Measurements from ENCODE around the gene ENTPD6.

ENTPD6 gene

GRCh38 chr20:25197183-25197869 is 1.8 kb downstream of the ENTPD6 start:
- peaks cover 2% of the 10 kb centered on the region for H3K36me3 Mint-ChIP-seq (ENCODE audit: low read depth)
- peak overlapping the region; percentile 91 for H3K4me3 Mint-ChIP-seq
- H3K27ac Mint-ChIP-seq: peak overlapping the region; percentile 33
- peaks cover 21% of the 10 kb centered on the region for H3K4me1 Mint-ChIP-seq (ENCODE audit: low read depth)
- no peaks in the 10 kb centered on the region for H3K9me3 Mint-ChIP-seq
- H3K27me3 Mint-ChIP-seq (ENCODE audit: low read depth): no peaks in the 10 kb centered on the region

GRCh38 chr20:25197870-25198190 is 2.3 kb downstream of the ENTPD6 start:
- Mint-ChIP-seq H3K27ac (peak overlapping the region; percentile 33), H3K27me3 (ENCODE audit: low read depth) (no peaks in the 10 kb centered on the region), H3K4me1 (ENCODE audit: low read depth) (peaks cover 21% of the 10 kb centered on the region), H3K36me3 (ENCODE audit: low read depth) (peaks cover 2% of the 10 kb centered on the region), H3K9me3 (no peaks in the 10 kb centered on the region), H3K4me3 (peak overlapping the region; percentile 91)

GRCh38 chr20:25198663-25199383 is 3.3 kb downstream of the ENTPD6 start:
- Mint-ChIP-seq H3K27me3 (ENCODE audit: low read depth) (no peaks in the 10 kb centered on the region), H3K4me3 (no peak overlapping the region), H3K36me3 (ENCODE audit: low read depth) (peaks cover 2% of the 10 kb centered on the region), H3K4me1 (ENCODE audit: low read depth) (peaks cover 21% of the 10 kb centered on the region), H3K27ac (no peak overlapping the region), H3K9me3 (no peaks in the 10 kb centered on the region)

GRCh38 chr20:25199473-25200260 is 4.2 kb downstream of the ENTPD6 start:
- Mint-ChIP-seq H3K4me3 (no peak overlapping the region), H3K9me3 (no peaks in the 10 kb centered on the region), H3K36me3 (ENCODE audit: low read depth) (peaks cover 2% of the 10 kb centered on the region), H3K27me3 (ENCODE audit: low read depth) (no peaks in the 10 kb centered on the region), H3K4me1 (ENCODE audit: low read depth) (peaks cover 21% of the 10 kb centered on the region), H3K27ac (no peak overlapping the region)

- no peak overlapping the region for H3K27ac Mint-ChIP-seq
- no peaks in the 10 kb centered on the region for H3K27me3 Mint-ChIP-seq (ENCODE audit: low read depth)
- H3K4me3 Mint-ChIP-seq: no peak overlapping the region
- no peaks in the 10 kb centered on the region for H3K9me3 Mint-ChIP-seq
- no peaks in the 10 kb centered on the region for H3K36me3 Mint-ChIP-seq (ENCODE audit: low read depth)
- H3K4me1 Mint-ChIP-seq (ENCODE audit: low read depth): peaks cover 3% of the 10 kb centered on the region
Measured at GRCh38 chr20:25203089-25203488, 7.6 kb downstream of the ENTPD6 start.

- peaks cover 3% of the 10 kb centered on the region for H3K4me1 Mint-ChIP-seq (ENCODE audit: low read depth)
- H3K36me3 Mint-ChIP-seq (ENCODE audit: low read depth): no peaks in the 10 kb centered on the region
- no peak overlapping the region for H3K4me3 Mint-ChIP-seq
- H3K27ac Mint-ChIP-seq: no peak overlapping the region
- no peaks in the 10 kb centered on the region for H3K9me3 Mint-ChIP-seq
- H3K27me3 Mint-ChIP-seq (ENCODE audit: low read depth): no peaks in the 10 kb centered on the region
Measured at GRCh38 chr20:25203871-25204320, 8.4 kb downstream of the ENTPD6 start.

GRCh38 chr20:25204550-25205276 is 9.2 kb downstream of the ENTPD6 start:
- H3K4me3 Mint-ChIP-seq: no peak overlapping the region
- no peaks in the 10 kb centered on the region for H3K36me3 Mint-ChIP-seq (ENCODE audit: low read depth)
- H3K4me1 Mint-ChIP-seq (ENCODE audit: low read depth): peaks cover 3% of the 10 kb centered on the region
- no peak overlapping the region for H3K27ac Mint-ChIP-seq
- H3K27me3 Mint-ChIP-seq (ENCODE audit: low read depth): no peaks in the 10 kb centered on the region
- H3K9me3 Mint-ChIP-seq: no peaks in the 10 kb centered on the region

- Mint-ChIP-seq H3K9me3 (no peaks in the 10 kb centered on the region), H3K27me3 (ENCODE audit: low read depth) (no peaks in the 10 kb centered on the region), H3K4me3 (no peak overlapping the region), H3K4me1 (ENCODE audit: low read depth) (no peaks in the 10 kb centered on the region), H3K36me3 (ENCODE audit: low read depth) (no peaks in the 10 kb centered on the region), H3K27ac (no peak overlapping the region)
Measured at GRCh38 chr20:25205277-25206062, 10.0 kb downstream of the ENTPD6 start.

GRCh38 chr20:25206063-25206403 is 10.5 kb downstream of the ENTPD6 start:
- Mint-ChIP-seq H3K36me3 (ENCODE audit: low read depth) (no peaks in the 10 kb centered on the region), H3K4me3 (no peak overlapping the region), H3K27me3 (ENCODE audit: low read depth) (no peaks in the 10 kb centered on the region), H3K9me3 (no peaks in the 10 kb centered on the region), H3K27ac (no peak overlapping the region), H3K4me1 (ENCODE audit: low read depth) (no peaks in the 10 kb centered on the region)

GRCh38 chr20:25206548-25206947 is 11.0 kb downstream of the ENTPD6 start:
- no peaks in the 10 kb centered on the region for H3K36me3 Mint-ChIP-seq (ENCODE audit: low read depth)
- H3K4me1 Mint-ChIP-seq (ENCODE audit: low read depth): no peaks in the 10 kb centered on the region
- H3K4me3 Mint-ChIP-seq: no peak overlapping the region
- H3K27me3 Mint-ChIP-seq (ENCODE audit: low read depth): no peaks in the 10 kb centered on the region
- no peak overlapping the region for H3K27ac Mint-ChIP-seq
- H3K9me3 Mint-ChIP-seq: no peaks in the 10 kb centered on the region

GRCh38 chr20:25207149-25207959 is 11.8 kb downstream of the ENTPD6 start:
- Mint-ChIP-seq H3K36me3 (ENCODE audit: low read depth) (no peaks in the 10 kb centered on the region), H3K4me3 (no peak overlapping the region), H3K27me3 (ENCODE audit: low read depth) (no peaks in the 10 kb centered on the region), H3K4me1 (ENCODE audit: low read depth) (no peaks in the 10 kb centered on the region), H3K9me3 (no peaks in the 10 kb centered on the region), H3K27ac (no peak overlapping the region)

GRCh38 chr20:25207960-25208534 is 12.5 kb downstream of the ENTPD6 start:
- no peaks in the 10 kb centered on the region for H3K4me1 Mint-ChIP-seq (ENCODE audit: low read depth)
- no peak overlapping the region for H3K27ac Mint-ChIP-seq
- no peaks in the 10 kb centered on the region for H3K9me3 Mint-ChIP-seq

GRCh38 chr20:25209400-25209799 is 13.9 kb downstream of the ENTPD6 start:
- H3K4me3 Mint-ChIP-seq: no peak overlapping the region
- H3K27ac Mint-ChIP-seq: no peak overlapping the region
- H3K9me3 Mint-ChIP-seq: no peaks in the 10 kb centered on the region
- no peaks in the 10 kb centered on the region for H3K4me1 Mint-ChIP-seq (ENCODE audit: low read depth)
- H3K27me3 Mint-ChIP-seq (ENCODE audit: low read depth): no peaks in the 10 kb centered on the region
- H3K36me3 Mint-ChIP-seq (ENCODE audit: low read depth): no peaks in the 10 kb centered on the region

More at GRCh38 chr20:25207960-25208534, 12.5 kb downstream of the ENTPD6 start:
- H3K36me3 Mint-ChIP-seq (ENCODE audit: low read depth): no peaks in the 10 kb centered on the region
- no peaks in the 10 kb centered on the region for H3K27me3 Mint-ChIP-seq (ENCODE audit: low read depth)
- H3K4me3 Mint-ChIP-seq: no peak overlapping the region

All from T-helper 1 cell treated with Interleukin-12 subunit alpha and Interleukin-12 subunit beta and Interleukin-4 antibody, amounts not matched to agents 30 μg/mL and 1 μg/mL, for 36 hours (primary cell).